ENCODE data around the gene EXOG. TPM values are rescaled to one million over a fixed set of nuclear protein-coding genes. Genes with fewer than 3 reads are reported as not detected.

Gene EXOG
- total and polyA plus RNA-seq, 12 donors = 5.8 to 16.3 (median 11.4) TPM

DNA sequence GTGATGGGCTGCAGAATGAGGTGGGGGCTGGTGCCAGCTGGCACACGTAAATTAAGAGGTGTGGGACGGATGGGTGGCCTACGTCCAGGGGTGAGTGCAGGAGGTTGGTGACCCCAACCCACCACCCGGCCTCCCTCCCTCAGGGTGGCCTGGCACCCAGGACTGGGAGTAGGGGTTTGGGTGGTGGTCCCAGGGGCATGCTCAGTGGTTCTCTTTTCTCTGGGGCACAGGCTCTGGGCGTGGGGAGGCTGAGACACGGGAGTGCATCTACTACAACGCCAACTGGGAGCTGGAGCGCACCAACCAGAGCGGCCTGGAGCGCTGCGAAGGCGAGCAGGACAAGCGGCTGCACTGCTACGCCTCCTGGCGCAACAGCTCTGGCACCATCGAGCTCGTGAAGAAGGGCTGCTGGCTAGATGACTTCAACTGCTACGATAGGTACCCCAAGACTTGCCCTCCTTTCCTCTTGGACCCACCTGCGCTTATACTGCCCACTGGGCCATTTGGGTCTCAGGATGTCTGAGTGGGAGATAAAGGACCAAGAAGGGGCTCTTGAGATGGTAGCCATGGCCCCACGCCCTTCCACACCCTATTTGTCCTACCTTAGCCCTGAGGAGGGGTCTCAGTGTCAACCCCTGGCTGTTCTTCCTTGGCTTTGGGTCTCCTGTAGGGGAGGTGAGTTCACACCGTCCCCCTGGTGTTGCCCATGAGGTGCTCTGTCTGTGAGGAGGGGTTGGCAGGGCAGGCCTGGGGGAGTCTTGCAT lies 18.9 kb upstream of the EXOG start:
- H3K27me3 ChIP-seq = no peaks in the 10 kb centered on the region
- H3K4me1 ChIP-seq (replicated peaks in 1 of 2) = peaks cover 12 to 13% of the 10 kb centered on the region in 2 donors
- no peak for TF ChIP-seq POLR2A (IDR thresholded peaks at IDR 0.05)
- TF ChIP-seq, protein P1, sequence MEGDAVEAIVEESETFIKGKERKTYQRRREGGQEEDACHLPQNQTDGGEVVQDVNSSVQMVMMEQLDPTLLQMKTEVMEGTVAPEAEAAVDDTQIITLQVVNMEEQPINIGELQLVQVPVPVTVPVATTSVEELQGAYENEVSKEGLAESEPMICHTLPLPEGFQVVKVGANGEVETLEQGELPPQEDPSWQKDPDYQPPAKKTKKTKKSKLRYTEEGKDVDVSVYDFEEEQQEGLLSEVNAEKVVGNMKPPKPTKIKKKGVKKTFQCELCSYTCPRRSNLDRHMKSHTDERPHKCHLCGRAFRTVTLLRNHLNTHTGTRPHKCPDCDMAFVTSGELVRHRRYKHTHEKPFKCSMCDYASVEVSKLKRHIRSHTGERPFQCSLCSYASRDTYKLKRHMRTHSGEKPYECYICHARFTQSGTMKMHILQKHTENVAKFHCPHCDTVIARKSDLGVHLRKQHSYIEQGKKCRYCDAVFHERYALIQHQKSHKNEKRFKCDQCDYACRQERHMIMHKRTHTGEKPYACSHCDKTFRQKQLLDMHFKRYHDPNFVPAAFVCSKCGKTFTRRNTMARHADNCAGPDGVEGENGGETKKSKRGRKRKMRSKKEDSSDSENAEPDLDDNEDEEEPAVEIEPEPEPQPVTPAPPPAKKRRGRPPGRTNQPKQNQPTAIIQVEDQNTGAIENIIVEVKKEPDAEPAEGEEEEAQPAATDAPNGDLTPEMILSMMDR (IDR thresholded peaks at IDR 0.05) = no peak
- H3K9me3 ChIP-seq (replicated peaks in 1 of 3) = no peaks in the 10 kb centered on the region
- no peak overlapping the region for H3K4me3 ChIP-seq
- no peak overlapping the region for H3K27ac ChIP-seq
- 89 to 93% (median 91%) methylated on average over 10 to 21 of the region's 21 CpGs for WGBS, 4 donors
- H3K36me3 ChIP-seq (replicated peaks in 1 of 2) = peaks cover 0 to 46% of the 10 kb centered on the region in 2 donors
- no peak for DNase-seq
- intact Hi-C loops (cut with DNase I) = loop anchor here (5.0 to 10.0 kb wide), 3 partner anchors 75 to 362 kb away; partner anchors contain the start of gene XYLB (in 1 of the 2)

DNA sequence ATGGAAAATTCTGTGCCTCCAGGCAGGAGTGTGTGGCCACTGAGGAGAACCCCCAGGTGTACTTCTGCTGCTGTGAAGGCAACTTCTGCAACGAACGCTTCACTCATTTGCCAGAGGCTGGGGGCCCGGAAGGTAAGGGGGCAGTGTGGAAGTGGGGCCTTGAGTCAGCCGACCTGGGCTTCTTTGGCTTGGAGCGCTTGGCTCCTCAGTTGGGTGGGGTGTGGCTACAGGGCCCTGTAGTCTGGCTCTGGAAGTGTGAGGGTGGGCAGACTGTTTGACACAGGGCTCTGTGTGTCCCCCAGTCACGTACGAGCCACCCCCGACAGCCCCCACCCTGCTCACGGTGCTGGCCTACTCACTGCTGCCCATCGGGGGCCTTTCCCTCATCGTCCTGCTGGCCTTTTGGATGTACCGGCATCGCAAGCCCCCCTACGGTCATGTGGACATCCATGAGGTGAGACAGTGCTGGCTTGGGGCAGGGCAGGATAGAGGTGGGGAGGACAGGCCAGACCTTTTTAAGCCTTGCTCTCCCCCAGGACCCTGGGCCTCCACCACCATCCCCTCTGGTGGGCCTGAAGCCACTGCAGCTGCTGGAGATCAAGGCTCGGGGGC lies 18.2 kb upstream of the EXOG start:
- intact Hi-C loops (cut with DNase I) = loop anchor here (2.0 to 10.0 kb wide), 4 partner anchors 76 to 363 kb away; partner anchors contain the start of gene XYLB (in 2 of the 2)
- DNase-seq = no peak
- 87 to 96% (median 90%) methylated on average over 5 to 15 of the region's 15 CpGs for WGBS, 4 donors

DNA sequence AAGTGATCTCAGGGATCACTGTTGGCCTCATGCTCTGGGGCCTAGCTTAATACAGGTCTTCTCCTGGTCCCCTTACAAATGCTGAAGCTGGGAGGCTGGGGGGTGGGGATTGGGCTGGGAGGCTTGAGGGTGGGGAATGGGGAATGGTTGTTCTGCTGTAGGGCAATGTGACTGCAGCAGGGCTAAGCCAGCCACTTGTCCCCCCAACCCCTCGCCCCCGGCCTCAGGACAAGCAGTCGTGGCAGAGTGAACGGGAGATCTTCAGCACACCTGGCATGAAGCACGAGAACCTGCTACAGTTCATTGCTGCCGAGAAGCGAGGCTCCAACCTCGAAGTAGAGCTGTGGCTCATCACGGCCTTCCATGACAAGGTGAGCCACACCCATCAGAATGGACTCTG lies 17.2 kb upstream of the EXOG start:
- peaks cover 0 to 63% of the 10 kb centered on the region in 2 donors for H3K36me3 ChIP-seq (replicated peaks in 1 of 2)
- TF ChIP-seq, protein P1 (IDR thresholded peaks at IDR 0.05) = no peak
- TF ChIP-seq POLR2A (IDR thresholded peaks at IDR 0.05) = no peak
- WGBS, 4 donors = 92 to 93% (median 92%) methylated on average over 8 to 9 of the region's 9 CpGs; no CpG with 5 or more reads in 1 of the 4 donors

More for the DNA sequence above, 18.2 kb upstream of the EXOG start:
- H3K4me3 ChIP-seq = no peak overlapping the region
- no peak for TF ChIP-seq POLR2A (IDR thresholded peaks at IDR 0.05)
- TF ChIP-seq, protein P1 (IDR thresholded peaks at IDR 0.05) = no peak
- H3K27ac ChIP-seq = no peak overlapping the region
- peaks cover 0 to 53% of the 10 kb centered on the region in 2 donors for H3K36me3 ChIP-seq (replicated peaks in 1 of 2)
- no peaks in the 10 kb centered on the region for H3K27me3 ChIP-seq
- H3K4me1 ChIP-seq (replicated peaks in 1 of 2) = peaks cover 5 to 6% of the 10 kb centered on the region in 2 donors
- H3K9me3 ChIP-seq (replicated peaks in 1 of 3) = no peaks in the 10 kb centered on the region

DNA sequence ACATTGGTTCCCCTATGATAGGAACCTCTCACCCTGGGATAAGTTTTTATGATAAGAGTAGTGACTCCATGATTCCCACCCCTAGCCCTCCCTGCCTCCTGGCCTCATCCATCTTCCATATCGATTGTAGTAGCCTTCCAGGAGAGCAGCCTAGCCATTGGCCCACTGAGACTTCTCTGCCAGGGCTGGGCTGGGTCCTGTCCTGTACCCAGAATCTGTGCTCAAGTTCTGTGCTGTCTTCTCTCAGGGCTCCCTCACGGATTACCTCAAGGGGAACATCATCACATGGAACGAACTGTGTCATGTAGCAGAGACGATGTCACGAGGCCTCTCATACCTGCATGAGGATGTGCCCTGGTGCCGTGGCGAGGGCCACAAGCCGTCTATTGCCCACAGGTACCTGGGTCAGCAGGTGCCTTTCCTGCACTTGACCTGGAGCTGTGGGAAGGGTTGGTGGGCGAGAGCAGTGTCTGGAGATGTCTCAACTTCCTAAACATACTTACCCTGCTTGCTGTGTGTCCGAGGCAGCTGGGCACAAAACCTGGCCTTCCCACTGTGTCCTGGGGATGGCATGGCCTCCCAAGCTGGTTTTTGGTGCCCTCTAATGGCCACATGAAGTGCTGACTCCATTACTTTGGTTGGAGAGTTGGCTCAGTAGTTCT lies 16.6 kb upstream of the EXOG start:
- TF ChIP-seq, protein P1 (IDR thresholded peaks at IDR 0.05) = peak; percentile 74 to 89 (median 85)
- TF ChIP-seq POLR2A (IDR thresholded peaks at IDR 0.05) = no peak
- no peak overlapping the region for H3K4me3 ChIP-seq
- H3K4me1 ChIP-seq (replicated peaks in 1 of 2) = no peaks in the 10 kb centered on the region
- intact Hi-C loops (cut with DNase I) = loop anchor here (2.0 to 10.0 kb wide), 5 partner anchors 77 to 365 kb away; partner anchors contain the start of gene XYLB (in 2 of the 2)
- H3K27ac ChIP-seq = peak overlapping the region in 1 of 5 donors; percentile 8
- WGBS, 4 donors = 41 to 72% (median 71%) methylated on average over 3 to 10 of the region's 10 CpGs
- H3K9me3 ChIP-seq (replicated peaks in 1 of 3) = no peaks in the 10 kb centered on the region
- H3K27me3 ChIP-seq = no peaks in the 10 kb centered on the region
- peak; percentile 58 to 90 (median 80) for DNase-seq
- peaks cover 0 to 64% of the 10 kb centered on the region in 2 donors for H3K36me3 ChIP-seq (replicated peaks in 1 of 2)

More for the DNA sequence above, 17.2 kb upstream of the EXOG start:
- DNase-seq = no peak
- H3K27ac ChIP-seq = peak overlapping the region in 1 of 5 donors; percentile 8
- intact Hi-C loops (cut with DNase I) = loop anchor here (2.0 to 10.0 kb wide), 4 partner anchors 77 to 364 kb away; partner anchors contain the start of gene XYLB (in 2 of the 2)
- H3K27me3 ChIP-seq = no peaks in the 10 kb centered on the region
- H3K4me3 ChIP-seq = no peak overlapping the region
- H3K9me3 ChIP-seq (replicated peaks in 1 of 3) = no peaks in the 10 kb centered on the region
- H3K4me1 ChIP-seq (replicated peaks in 1 of 2) = no peaks in the 10 kb centered on the region

All from adrenal gland (tissue), 12 donors.